Measurements from ENCODE around the gene CILP2.

DNA sequence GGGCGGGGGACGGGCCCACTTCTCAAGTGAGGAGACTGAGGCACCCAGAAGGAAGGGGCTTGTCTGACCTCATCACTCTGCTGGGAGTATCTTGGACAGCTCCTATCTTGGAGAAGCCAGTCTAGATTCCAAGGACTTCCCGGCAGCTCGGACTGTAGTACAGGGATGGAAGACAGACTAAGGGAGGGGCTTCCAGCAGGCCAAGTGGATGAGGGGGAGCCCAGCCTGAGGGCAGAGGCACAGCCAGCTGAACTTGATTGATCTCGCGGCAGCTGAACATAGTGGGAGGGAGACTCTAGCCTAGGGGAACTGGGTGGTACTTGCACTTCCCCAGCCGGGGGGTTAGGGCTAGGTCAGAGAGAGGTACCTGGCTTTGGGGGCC, 711 bp downstream of the CILP2 start:
- TF ChIP-seq EGR1 (IDR thresholded peaks at IDR 0.05; ENCODE audit: low read depth in 2 of 2), result no peak
- TF ChIP-seq, protein P1, sequence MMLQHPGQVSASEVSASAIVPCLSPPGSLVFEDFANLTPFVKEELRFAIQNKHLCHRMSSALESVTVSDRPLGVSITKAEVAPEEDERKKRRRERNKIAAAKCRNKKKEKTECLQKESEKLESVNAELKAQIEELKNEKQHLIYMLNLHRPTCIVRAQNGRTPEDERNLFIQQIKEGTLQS (IDR thresholded peaks at IDR 0.05), result no peak
- TF ChIP-seq, protein P2, sequence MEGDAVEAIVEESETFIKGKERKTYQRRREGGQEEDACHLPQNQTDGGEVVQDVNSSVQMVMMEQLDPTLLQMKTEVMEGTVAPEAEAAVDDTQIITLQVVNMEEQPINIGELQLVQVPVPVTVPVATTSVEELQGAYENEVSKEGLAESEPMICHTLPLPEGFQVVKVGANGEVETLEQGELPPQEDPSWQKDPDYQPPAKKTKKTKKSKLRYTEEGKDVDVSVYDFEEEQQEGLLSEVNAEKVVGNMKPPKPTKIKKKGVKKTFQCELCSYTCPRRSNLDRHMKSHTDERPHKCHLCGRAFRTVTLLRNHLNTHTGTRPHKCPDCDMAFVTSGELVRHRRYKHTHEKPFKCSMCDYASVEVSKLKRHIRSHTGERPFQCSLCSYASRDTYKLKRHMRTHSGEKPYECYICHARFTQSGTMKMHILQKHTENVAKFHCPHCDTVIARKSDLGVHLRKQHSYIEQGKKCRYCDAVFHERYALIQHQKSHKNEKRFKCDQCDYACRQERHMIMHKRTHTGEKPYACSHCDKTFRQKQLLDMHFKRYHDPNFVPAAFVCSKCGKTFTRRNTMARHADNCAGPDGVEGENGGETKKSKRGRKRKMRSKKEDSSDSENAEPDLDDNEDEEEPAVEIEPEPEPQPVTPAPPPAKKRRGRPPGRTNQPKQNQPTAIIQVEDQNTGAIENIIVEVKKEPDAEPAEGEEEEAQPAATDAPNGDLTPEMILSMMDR (IDR thresholded peaks at IDR 0.05; ENCODE audit: low read depth, low read length, missing input control), result no peak

All from liver (tissue), 3 donors.